ENCODE data around the gene OR5K4. TPM values are rescaled to one million over a fixed set of nuclear protein-coding genes. Genes with fewer than 3 reads are reported as not detected.

Gene OR5K4
- total and polyA plus RNA-seq, 2 donors (not counting 3 experiments of a cell fraction or from before 2014, with no cell fraction given), result not detected

DNA sequence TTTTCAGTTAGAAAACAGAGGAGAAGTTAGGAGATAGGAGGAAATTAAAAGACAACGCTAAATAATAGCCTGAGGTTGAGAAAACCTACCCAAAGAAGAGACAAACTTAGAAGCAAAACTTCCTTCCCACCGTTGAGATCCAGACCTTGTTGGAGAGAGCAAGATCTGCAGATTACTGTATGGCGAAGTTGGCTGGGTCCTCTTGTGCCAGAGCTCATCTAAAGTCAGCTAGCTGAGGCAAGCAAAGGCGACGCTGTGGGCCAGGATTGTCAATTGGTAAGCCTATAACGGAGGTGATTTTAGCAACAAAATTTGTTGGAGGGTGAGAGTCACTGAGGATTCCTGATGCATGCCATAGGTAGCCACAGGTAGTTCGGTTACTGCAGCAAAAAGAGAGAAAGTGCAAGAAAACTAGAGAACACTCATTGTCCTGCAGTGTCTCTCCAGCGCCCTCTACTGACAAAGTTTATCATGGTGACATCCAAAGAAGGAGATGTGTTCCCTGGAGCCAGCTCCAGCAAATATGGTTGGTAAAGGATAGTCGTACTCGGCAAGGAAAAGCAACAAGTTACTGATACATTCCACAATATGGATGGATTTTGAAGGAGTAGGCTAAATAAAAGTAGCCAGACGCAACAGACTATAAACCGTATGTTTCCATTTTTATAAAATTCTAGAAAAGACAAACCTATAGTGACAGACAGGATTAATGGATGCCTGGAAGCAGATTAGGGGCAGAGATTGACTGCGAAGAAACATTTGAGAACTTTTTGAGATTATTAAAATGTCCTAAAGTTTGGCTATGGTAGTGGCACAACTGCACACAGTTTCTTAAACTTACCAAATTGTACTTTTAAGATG, 9.8 kb upstream of the OR5K4 start:
- H3K79me2 ChIP-seq (ENCODE audit: control insufficient read depth, insufficient read depth, low read length), result no peaks in the 10 kb centered on the region
- H3K27me3 ChIP-seq (ENCODE audit: control insufficient read depth in 2 of 2, insufficient read depth in 2 of 2, low read length in 2 of 2), result peaks cover 4 to 5% of the 10 kb centered on the region in 2 experiments
- no peak overlapping the region for H3K9ac ChIP-seq (replicated peaks; ENCODE audit: extremely low read depth, insufficient read depth, low read length)
- CTCF ChIA-PET, result interaction anchor here (0.5 to 1.6 kb wide), 10 partner anchors 10 to 304 kb away, joined by 3 to 7 read pairs (median 4); no protein-coding TSS in a partner anchor
- peaks cover 2% of the 10 kb centered on the region for H3K4me1 ChIP-seq (ENCODE audit: control insufficient read depth, extremely low read depth, insufficient read depth, low read length)
- no peaks in the 10 kb centered on the region for H4K20me1 ChIP-seq (replicated peaks; ENCODE audit: control insufficient read depth, extremely low read depth, insufficient read depth, low read length)
- no peaks in the 10 kb centered on the region for H3K36me3 ChIP-seq (ENCODE audit: control insufficient read depth in 2 of 2, extremely low read depth in 1 of 2, insufficient read depth in 2 of 2, low read length in 2 of 2)
- H3K27ac ChIP-seq (ENCODE audit: insufficient read depth, low read depth, low read length), result no peak overlapping the region
- H3K4me2 ChIP-seq (ENCODE audit: insufficient read depth, low read length), result no peak overlapping the region
- no TSS peak for BruUV-seq (replicated peaks)
- POLR2A ChIA-PET, result no interaction called here
- no peak overlapping the region for H3K4me3 ChIP-seq (replicated peaks in 1 of 3; ENCODE audit: insufficient read depth in 1 of 3, low read depth in 1 of 3, low read length in 3 of 3)
- no peak for TF ChIP-seq GATA2 (IDR thresholded peaks at IDR 0.05; ENCODE audit: insufficient read depth, insufficient read length, low read depth, low read length)
- no peak for TF ChIP-seq MYC (IDR thresholded peaks at IDR 0.05; ENCODE audit: low read depth, low read length)
- peak; percentile 60 to 65 for TF ChIP-seq CTCF (IDR thresholded peaks at IDR 0.05; ENCODE audit: extremely low read depth in 1 of 2, insufficient read depth in 1 of 2, low read depth in 1 of 2, low read length in 2 of 2)
- no peak overlapping the region for H2AFZ ChIP-seq (ENCODE audit: low read depth, low read length)
- no peaks in the 10 kb centered on the region for H3K9me1 ChIP-seq (replicated peaks; ENCODE audit: control insufficient read depth, extremely low read depth, insufficient read depth, low read length)
- FAIRE-seq (no peak), DNase-seq (ENCODE audit: low read depth, low spot score) (peak; percentile 42)
- intact Hi-C loops (cut with micrococcal nuclease), result loop anchor here (5.0 kb wide), 1 partner anchor 228 kb away; no protein-coding TSS in a partner anchor
- dilution Hi-C loops (cut with MboI; ENCODE audit: extremely low pct_ligation_motif_present, low sequenced_read_pairs), result no loop called here
- no peaks in the 10 kb centered on the region for H3K9me3 ChIP-seq (replicated peaks; ENCODE audit: control insufficient read depth, insufficient read depth, low read length)

GRCh38 chr3:98350082-98350481, 3.6 kb upstream of the OR5K4 start:
- Histone ChIP-seq H3K9me1 (replicated peaks; ENCODE audit: control insufficient read depth, extremely low read depth, insufficient read depth, low read length) (no peaks in the 10 kb centered on the region), H3K4me1 (ENCODE audit: control insufficient read depth, extremely low read depth, insufficient read depth, low read length) (peaks cover 2% of the 10 kb centered on the region), H2AFZ (ENCODE audit: low read depth, low read length) (no peak overlapping the region), H3K9ac (replicated peaks; ENCODE audit: extremely low read depth, insufficient read depth, low read length) (no peak overlapping the region), H3K27me3 (ENCODE audit: control insufficient read depth in 2 of 2, insufficient read depth in 2 of 2, low read length in 2 of 2) (no peaks in the 10 kb centered on the region), H4K20me1 (replicated peaks; ENCODE audit: control insufficient read depth, extremely low read depth, insufficient read depth, low read length) (no peaks in the 10 kb centered on the region), H3K4me3 (replicated peaks in 1 of 3; ENCODE audit: insufficient read depth in 1 of 3, low read depth in 1 of 3, low read length in 3 of 3) (no peak overlapping the region), H3K79me2 (ENCODE audit: control insufficient read depth, insufficient read depth, low read length) (no peaks in the 10 kb centered on the region), H3K27ac (ENCODE audit: insufficient read depth, low read depth, low read length) (no peak overlapping the region), H3K4me2 (ENCODE audit: insufficient read depth, low read length) (no peak overlapping the region), H3K9me3 (replicated peaks; ENCODE audit: control insufficient read depth, insufficient read depth, low read length) (no peaks in the 10 kb centered on the region), H3K36me3 (ENCODE audit: control insufficient read depth in 2 of 2, extremely low read depth in 1 of 2, insufficient read depth in 2 of 2, low read length in 2 of 2) (no peaks in the 10 kb centered on the region)
- intact Hi-C loops (cut with micrococcal nuclease), result no loop called here
- ChIA-PET CTCF (no interaction called here), POLR2A (no interaction called here)
- FAIRE-seq (no peak), DNase-seq (ENCODE audit: low read depth, low spot score) (no peak)
- dilution Hi-C loops (cut with MboI; ENCODE audit: extremely low pct_ligation_motif_present, low sequenced_read_pairs), result no loop called here
- BruUV-seq (replicated peaks), result no TSS peak
- TF ChIP-seq MAX (IDR thresholded peaks at IDR 0.05; ENCODE audit: insufficient read depth, insufficient read length), result no peak
- TF ChIP-seq CTCF (IDR thresholded peaks at IDR 0.05; ENCODE audit: extremely low read depth in 1 of 2, insufficient read depth in 1 of 2, low read depth in 1 of 2, low read length in 2 of 2), result no peak
- no peak for TF ChIP-seq GATA2 (IDR thresholded peaks at IDR 0.05; ENCODE audit: insufficient read depth, insufficient read length, low read depth, low read length)
- no peak for TF ChIP-seq JUN (IDR thresholded peaks at IDR 0.05; ENCODE audit: borderline replicate concordance, insufficient read depth, insufficient read length, low read depth)
- no peak for TF ChIP-seq POLR2AphosphoS5 (IDR thresholded peaks at IDR 0.05; ENCODE audit: insufficient read depth, low read depth, low read length)
- TF ChIP-seq POLR2A (IDR thresholded peaks at IDR 0.05; ENCODE audit: low read depth, low read length), result no peak
- TF ChIP-seq FOS (IDR thresholded peaks at IDR 0.05; ENCODE audit: borderline replicate concordance, insufficient read depth, low read length), result no peak
- no peak for TF ChIP-seq EZH2 (IDR thresholded peaks at IDR 0.05; ENCODE audit: borderline replicate concordance, low read depth, low read length, severe bottlenecking)
- TF ChIP-seq MYC (IDR thresholded peaks at IDR 0.05; ENCODE audit: low read depth, low read length), result no peak

Data from endothelial cell of umbilical vein (primary cell).